ENCODE data around the gene SP140L.
A peak's percentile ranks its signal among the peaks of the same experiment; 100 is the strongest.
"Not testable (repeated sequence)": the region's sequence is repeated elsewhere in the genome, so short reads cannot be mapped to it uniquely, and the experiment has no call there.

SP140L gene

DNA sequence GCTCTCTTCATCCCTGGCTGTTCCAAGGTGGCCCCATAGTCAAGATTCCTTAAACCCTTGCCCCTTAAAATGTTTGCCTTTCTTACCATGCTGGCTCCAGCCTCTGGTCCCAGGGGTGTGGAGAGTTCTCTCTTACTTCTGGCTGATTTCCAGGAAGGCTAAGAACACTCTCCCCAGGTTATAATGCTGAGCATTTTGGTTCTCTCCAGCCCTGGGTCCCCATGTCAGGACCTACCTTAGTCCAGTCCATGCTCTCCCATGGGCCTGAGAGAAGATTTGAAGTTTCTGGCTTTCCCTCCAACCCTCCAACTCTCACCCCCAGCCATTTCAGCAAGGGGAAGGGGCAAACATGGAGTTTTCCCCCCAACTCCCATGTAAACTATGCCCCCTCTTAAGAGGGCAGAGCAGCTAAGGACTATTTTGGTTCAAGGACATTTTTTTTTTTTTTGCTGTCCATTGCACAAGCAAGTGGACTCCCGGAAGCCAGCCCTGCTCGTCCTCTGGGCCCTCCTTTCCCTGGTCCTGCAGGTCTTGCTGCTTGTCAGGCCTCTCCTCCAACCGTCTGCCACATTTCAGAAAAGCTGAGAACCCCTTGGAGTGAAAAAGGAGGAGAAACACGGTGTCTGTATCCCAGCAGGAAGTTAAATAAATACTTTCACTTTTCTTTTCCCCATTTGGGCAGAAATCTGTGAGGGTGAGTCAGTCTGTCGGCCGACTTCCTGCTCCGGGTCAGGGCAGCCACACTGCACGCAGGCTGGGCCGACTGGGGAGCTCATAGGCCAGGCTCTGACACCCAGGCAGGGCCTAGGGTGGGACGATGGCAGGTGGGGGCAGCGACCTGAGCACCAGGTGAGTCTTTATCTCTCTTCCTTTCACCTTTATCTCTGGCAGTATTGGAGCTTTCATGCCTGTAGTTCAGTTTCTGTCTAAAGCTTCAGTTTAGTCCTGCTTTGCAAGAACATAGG, at the start of gene SP140L:
SP140L (plus strand) TSS at position 741 of the 965 bp plus-strand sequence; CDS start at position 818, 77 bp downstream.
- DNase-seq (ENCODE audit: low read depth in 1 of 2, low spot score in 1 of 2), result peak; percentile 61 to 63

DNA sequence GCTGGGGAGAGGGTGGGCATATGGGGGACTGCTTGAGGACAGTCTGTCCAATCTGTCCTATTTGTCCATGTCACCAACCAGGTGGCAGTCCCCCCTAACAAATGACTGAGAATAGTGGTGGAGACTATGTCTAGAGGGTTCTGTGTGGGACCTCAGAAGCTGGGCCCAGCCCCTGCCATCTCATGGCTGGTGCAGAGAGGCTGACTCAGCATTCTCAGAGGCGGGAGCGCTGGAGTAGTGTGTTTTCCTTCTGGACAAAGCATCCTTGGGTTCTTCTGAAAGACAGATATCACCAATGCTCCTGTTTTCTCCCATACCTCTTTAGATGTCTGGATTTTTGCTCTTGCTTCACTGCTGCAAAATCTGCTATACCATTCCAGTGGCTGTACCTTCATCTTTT, 44.1 kb upstream of the SP140L start:
- DNase-seq (ENCODE audit: low read depth in 1 of 2, low spot score in 1 of 2), result no peak

DNA sequence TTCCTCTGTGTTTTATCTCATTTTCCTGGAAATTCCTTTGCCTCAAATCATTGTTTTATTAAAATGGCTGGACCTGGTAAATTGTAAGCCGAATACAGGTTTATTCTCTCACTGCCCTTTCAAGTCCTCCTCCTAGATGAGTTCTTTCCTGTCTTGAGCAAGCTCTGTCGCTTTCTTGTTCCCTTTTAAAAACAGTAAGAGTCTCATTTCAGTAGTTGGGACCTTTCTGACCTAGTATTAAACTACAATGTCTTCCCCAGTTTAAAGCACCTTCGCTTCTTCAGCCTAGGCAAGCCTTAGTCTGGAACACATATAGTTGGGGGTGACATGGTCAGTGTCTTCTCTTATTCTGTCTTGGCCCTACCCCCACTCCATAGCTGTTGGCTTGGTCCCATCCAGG, 40.9 kb upstream of the SP140L start:
- DNase-seq (ENCODE audit: low read depth in 1 of 2, low spot score in 1 of 2), result no peak

DNA sequence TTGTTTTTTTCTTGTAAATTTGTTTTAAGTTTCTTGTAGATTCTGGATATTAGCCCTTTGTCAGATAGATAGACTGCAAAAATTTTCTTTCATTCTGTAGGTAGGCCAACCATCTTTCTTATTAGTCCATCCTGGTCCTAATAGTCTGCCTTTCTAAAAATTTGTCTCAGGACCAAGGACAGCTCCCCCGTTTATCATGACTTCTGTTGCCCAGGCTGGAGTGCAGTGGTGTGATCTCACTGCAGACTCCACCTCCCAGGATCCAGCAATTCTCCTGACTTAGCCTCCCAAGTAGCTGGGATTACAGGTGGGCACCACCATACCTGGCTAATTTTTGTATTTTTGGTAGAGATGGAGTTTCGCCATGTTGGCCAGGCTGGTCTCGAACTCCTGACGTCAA, 37.7 kb upstream of the SP140L start:
- not testable (repeated sequence) for DNase-seq (ENCODE audit: low read depth in 1 of 2, low spot score in 1 of 2)

DNA sequence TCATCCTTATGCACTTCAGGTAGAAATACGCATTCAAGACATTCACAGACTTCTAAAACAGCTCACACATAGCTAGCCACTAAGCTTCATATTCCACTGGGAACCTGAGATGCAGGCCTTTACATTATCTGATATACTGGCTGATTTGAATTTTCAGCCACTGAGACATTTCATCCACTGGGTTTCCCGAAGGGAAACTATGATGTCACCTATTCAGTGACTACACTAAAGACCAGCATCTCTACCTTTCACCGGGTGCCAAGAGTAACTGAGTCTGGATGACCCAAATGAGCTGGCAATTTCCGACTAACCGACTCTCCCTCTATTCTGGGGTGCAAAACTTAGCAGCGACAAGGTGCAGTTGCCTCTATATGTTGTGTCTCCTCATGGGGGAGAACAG, 31.8 kb upstream of the SP140L start:
- DNase-seq (ENCODE audit: low read depth in 1 of 2, low spot score in 1 of 2), result no peak

DNA sequence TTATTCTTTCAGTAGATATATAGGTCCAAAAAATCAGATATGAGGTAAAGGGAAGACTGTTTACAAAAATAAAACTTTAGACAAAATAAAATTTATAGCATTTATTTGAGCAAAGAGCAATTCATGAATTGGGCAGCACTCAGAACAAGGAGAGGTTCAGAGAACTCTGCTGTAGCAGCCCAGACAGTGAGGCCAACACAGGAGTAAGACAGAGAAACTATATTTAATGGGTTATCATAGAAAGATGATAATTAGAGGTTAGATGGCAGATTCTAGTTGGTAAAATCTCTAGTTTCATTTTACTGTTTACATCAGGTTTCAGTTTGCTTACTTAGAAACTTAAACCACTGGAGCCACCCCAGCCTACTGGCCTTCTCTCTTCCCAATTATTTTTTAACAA, 30.1 kb upstream of the SP140L start:
- no peak for DNase-seq (ENCODE audit: low read depth in 1 of 2, low spot score in 1 of 2)

DNA sequence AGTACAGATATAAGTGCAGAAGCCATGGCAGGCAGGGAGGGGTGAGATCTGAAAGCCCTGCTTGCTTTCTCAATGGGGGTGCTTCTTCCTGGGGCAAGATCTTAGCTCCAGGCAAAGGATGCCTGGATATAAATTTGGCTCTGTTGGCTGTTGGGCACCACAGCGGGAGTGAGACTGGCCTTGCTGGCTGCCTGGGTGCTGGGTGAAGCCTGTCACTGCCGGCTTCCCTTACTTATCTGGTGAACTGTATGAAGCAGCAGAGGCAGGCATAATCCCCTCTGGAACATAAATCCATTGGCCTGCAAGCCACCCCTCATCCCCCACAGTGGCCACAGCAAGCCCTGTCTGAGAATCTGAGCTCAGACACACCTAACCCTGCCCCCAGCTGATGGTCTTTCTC, 27.4 kb upstream of the SP140L start:
- no peak for DNase-seq (ENCODE audit: low read depth in 1 of 2, low spot score in 1 of 2)

DNA sequence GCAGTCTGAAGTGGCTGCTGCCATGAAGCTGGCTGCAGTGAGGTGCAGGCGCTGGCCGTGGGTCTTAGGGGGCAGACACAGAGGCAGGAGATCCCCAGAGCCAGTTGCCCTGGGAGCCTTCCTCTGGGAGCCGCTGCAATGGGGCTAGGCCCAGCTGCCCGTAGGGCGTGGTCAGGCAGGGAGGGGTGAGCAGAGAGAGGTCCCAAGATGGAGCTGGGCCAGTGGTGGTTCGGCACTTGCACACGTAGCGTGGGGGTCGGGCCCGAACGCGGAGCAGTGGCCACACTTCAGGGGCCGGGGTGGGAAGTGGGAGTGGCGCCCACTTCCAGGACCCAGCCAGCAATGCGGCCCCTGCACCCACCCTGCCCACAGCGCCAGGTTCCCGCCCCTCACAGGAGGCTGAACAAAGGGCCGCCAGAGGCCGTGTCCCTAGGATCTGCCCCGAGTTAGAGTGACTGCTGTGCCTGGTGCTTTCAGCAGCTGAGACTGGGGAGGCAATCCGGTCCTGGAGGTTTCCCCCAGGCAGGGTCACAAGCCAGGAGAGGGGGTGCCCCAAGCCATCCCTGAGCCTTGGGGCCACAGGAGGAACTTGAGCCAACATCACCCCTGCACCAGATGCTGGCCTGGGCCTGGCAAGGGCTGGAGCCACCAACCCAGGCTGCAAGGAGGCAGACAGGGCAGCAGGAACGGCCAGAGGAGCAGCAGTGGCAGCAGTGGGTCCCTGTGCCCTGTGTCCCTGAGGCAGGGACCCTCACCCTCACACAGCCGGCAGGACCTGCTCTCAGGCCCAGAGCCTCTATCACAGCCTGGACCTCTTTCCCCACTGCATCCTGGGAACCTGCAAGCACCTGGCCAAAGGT, 21.3 kb upstream of the SP140L start:
- DNase-seq (ENCODE audit: low read depth in 1 of 2, low spot score in 1 of 2), result no peak

DNA sequence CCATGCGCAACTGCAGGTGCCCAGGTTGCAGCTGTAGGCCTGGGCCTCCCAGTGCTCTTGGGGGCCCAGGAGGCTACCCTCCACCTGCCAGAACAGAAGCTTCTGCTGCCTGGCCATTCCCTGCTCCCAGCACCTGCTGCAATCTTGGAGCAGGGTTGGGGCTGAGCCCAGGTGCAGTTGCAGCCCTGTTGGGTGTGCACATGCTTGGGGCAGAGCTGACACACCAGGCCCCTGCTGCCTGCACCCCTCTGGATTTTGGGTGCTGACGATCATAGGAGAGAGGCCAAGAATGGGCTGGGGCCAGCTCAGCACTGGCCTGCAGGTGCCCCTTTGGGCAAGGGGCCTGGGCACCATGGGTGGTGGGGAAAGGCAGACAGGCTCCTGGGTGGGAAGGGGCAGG, 20.5 kb upstream of the SP140L start:
- no peak for DNase-seq (ENCODE audit: low read depth in 1 of 2, low spot score in 1 of 2)

DNA sequence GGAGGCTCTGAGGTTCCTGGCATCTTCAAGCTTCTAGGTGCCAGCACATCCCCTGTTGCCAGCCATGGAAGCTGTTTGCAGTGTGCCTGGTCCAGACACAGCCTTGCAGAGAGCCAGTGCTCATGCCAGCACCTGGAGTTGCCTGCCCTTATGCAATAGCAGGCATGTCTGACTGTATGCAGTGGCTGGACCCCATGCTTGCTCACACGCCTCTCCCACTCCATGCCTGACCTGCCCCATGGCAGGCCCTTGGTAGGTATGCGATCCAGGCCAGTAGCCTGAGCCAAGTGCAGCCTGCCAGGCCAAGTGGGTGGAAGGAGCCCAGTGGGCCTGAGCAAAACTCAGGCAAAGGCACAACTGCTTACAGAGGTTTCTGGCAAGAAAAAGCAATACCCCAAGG, 19.5 kb upstream of the SP140L start:
- DNase-seq (ENCODE audit: low read depth in 1 of 2, low spot score in 1 of 2), result no peak

DNA sequence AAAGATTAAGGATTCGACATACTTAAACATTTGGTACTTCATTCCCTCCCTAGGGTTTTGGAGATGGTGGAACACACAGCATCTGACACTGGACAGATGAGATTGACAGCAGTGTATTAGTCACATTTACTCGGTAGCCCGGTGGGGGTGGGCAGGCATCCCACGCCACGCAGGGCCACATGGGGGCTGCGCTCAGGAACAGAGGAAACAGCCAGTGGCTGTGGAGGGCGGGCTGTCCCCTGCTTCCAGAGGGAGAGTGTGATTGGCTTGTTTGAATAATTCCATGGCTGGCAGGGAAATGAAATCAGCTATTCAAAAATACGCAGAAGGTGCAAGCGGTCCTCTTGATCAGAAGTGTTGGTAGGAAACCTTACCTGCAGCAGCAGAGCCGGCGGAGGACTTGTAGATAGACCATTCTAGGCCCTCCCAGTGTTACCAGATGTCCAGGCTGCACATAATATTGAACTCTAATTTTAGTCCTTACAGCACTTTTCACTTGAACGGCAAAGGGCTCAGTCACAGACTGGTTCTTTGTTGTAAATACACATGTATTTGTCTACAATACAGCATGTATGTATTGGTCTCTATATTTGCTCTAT, 18.5 kb upstream of the SP140L start:
- no peak for DNase-seq (ENCODE audit: low read depth in 1 of 2, low spot score in 1 of 2)

DNA sequence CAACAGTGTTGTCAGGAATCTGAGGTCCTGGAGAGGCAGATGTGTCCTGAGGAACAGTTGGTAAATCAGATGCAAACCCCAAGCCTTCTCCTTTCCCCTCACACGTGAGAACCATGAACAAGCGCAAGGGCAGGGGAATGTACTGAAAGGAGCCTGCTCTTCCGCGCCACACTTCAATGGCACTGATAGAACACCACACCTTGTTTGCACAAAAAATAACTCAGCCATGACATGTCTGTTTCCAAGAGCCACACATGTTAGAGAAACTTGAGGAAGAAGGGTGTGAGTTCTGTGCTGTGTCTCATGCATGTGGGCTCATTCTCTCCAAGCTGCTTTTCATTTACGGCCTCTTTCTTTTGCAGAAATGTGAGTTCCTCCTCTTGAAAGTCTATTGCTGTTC, 16.2 kb upstream of the SP140L start:
- not testable (repeated sequence) for DNase-seq (ENCODE audit: low read depth in 1 of 2, low spot score in 1 of 2)

DNA sequence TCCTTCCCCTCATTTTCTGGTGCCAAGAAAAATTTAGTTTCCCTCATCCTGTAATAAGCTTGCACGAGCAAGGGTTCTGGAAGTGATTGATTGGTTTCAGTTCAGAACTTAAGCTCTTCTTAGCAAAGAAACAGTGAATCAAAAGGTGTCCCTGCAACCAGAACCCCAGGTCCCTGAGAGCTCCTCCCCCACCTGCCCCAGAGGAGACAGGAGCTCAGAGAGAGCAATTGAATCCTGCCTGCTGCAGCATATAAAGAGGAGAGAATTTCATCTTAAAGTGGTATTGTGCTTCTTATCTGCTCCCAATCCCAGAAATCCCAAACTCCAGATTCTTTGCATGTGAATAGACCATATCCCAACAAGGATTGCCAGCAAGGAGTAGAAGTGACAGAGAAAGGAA, 15.4 kb upstream of the SP140L start:
- DNase-seq (ENCODE audit: low read depth in 1 of 2, low spot score in 1 of 2), result not testable (repeated sequence)

DNA sequence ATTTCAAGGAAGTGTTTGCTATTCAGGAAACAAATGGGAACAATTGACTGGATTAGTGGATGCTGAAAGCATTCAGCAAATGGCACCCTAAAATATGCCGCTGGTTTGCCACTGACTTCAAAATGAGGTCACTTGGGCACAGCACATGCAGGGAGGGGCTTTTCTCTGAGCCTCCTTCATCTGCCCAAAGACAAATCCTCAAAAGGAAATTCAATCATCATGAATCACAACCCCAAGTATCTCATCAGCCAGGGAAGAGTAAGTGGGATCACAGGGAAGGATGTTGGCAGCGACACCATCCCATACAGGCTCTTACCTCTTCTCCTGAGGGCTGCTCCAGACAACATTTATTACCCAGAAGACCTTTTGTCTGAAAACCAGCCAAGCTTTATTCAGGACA, 14.4 kb upstream of the SP140L start:
- no peak for DNase-seq (ENCODE audit: low read depth in 1 of 2, low spot score in 1 of 2)

DNA sequence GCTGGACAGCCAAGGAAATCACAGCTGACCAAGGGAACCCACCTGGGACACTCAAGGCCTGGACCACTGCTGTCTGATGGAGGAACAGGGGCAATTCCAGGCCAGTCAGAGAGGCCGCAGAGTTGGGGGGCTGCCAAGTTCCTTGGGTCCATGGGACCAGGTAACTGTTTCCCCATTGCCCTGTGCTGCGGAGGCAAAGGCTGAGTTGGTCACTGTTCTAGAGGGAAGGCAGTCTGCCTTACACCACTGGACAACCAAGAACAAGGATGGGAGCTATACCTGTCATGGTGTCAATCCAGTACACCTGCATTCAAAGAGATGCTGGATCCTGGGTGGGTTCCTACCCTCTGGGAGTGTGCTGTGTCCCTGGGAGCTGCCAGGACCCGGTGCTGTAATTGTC, 9.6 kb upstream of the SP140L start:
- DNase-seq (ENCODE audit: low read depth in 1 of 2, low spot score in 1 of 2), result no peak

DNA sequence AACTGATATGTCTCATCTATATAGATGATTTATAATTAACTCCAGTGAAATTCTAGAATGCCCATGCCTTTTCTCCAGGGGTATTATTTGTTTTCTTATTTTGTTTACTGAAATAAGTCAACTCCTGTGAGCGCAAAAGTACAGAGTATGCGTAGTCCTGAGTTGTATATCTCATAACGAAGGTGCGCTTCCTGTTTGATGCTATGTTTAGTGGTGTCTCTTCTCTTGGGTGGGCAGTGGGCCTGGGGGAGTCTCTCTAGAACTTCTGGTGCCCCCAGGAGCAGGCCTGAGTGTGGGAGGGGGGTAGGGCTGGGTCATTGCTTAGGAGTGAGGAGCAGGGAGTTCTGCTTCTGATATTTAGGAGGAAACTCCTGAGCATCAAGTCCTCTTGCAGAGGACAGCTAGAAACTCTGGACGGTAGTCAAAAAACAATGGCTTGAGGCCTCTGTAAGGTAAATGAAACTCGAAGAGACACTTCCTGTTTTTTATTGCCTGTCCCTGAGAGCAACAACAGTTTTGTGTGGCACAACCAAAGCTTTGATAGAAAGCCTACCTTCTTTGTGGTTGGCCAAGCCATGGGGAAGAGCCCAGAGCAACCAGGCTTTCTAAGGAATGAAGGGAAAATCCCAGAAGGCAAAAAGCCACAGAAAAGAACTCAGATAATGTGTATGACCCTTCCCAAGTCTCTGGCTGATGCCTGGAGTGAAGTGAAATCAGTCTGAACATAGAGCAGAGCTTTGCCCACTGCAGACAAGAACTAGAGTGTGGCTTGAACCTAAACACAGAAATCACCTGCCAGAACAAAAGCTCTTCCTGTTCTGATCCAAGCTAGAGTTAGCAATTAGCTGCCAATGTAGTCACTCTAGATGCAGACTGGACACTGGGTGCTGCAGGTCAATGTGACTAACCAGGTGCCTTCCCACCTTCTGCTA, 8.5 kb upstream of the SP140L start:
- DNase-seq (ENCODE audit: low read depth in 1 of 2, low spot score in 1 of 2), result no peak

DNA sequence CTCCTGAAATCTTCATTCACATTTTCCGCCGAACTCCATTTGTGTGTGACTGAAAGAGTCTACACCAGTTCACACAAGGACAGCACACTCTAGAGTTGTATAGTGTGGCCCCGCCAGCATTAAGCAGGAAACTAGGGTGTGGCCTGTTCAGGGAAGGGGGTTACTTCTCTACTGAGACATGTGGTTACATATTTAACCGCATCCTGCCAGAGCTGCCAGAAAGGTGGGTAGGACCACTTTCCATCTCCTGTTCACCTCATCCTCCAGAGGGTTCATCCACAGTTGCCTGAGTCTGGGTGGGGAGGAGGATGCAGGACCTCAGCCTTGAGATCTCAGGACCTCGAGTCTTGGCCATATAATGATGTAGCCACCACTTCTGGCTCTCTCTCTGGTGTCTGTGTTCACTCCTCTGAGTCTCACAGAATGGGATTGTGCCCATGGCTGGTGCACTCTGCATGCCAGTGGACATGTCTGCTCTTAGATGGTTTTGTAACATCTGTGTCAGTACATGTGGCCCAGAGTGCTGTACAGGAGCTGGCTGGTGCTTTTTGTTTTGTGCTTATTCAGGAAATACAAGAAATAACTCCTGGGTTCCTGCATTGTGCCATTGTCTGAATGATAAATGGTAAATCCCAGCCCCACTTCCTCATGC, 7.7 kb upstream of the SP140L start:
- peak; percentile 27 to 42 for DNase-seq (ENCODE audit: low read depth in 1 of 2, low spot score in 1 of 2)

DNA sequence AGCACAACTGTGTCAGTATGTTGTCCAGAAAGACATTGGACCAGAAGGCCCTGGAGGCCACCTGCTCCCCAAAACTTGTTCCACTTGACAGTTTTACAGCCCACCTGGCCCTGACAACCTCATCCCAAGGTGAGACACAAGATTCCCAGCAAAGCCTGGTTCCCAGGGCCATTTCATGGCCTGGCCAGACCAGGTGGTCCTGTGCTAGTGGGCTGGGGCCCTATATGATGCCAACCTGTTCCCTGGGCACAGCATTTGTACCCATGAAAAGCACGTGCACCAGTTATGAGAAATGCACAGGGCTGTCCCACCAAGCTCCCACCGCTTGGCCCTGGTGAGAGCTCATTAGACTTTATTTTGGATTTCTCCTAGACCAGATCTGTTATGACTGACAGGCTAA, 6.0 kb upstream of the SP140L start:
- no peak for DNase-seq (ENCODE audit: low read depth in 1 of 2, low spot score in 1 of 2)

DNA sequence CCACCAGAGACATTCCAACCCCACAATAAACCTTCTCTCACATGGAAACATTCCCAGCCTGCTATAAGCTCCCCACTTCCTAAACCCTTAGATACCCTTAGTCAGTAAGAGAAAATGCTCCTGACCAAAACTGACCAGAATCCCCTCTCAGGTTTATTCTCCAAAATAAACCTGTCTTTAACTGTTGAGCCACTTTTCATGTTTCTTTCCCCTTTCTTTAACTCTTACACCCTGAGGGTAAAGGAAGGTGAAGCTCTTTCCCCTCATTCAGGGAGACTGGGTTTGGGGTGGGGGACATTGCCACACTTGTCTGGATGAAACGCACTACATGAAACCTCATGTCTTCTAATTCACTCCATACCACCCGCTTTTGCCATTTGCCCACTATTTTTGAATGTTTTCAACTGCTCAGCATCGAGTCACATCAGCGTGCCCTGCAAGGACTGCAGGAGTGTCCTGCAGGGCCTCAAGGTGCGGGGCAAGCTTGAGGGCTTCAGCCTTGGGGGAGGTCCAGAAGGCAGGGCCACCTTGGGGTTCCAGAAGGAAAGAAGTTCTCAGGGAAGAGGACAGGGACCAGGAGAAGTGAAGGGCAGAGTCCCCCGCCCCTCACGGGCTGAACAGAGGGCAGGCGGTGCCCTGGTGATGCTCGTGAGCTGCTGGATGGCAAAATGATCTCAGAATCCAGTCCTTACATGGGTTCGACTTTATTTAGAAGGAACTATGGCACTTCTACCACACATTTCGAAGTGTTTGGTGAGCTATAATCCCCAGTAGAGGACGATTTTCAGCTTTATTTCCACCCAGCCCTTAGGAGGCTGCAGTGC, 4.2 kb upstream of the SP140L start:
- DNase-seq (ENCODE audit: low read depth in 1 of 2, low spot score in 1 of 2), result no peak

Measured in activated T-helper 1 cell treated with anti-CD3 and anti-CD28 coated beads, Interleukin-2, amount 50 U/mL, for 16 hours (primary cell).